Astrocyte (in vitro differentiated cells and primary cell): ENCODE measurements around the gene CACNA2D1.

Experiments
- CTCF ChIP-seq: IDR thresholded peaks from 2 replicates; pipeline ENCODE4 v1.5.1; 2011; ENCODE audit warnings: low read depth, mild to moderate bottlenecking, inconsistent platforms, low read length, moderate library complexity; ENCODE audit not compliant: insufficient read depth
- EZH2 ChIP-seq: IDR thresholded peaks from 2 replicates; pipeline ENCODE4 v1.6.1; 2012; ENCODE audit warnings: mild to moderate bottlenecking, low read length, inconsistent platforms; ENCODE audit not compliant: insufficient read depth

- TF ChIP-seq CTCF (no peak), EZH2 (no peak)
Observed at GRCh38 chr7:81960026-81960425, 483.6 kb downstream of the CACNA2D1 start.
